Measurements from ENCODE around the gene SMC1A. TPM values are rescaled to one million over a fixed set of nuclear protein-coding genes. Genes with fewer than 3 reads are reported as not detected.

SMC1A gene
- total and polyA plus RNA-seq, 2 of the 8 experiments (the other 6 are each of a cell fraction or from before 2014, with no cell fraction given) = 22.2 to 98.1 TPM

DNA sequence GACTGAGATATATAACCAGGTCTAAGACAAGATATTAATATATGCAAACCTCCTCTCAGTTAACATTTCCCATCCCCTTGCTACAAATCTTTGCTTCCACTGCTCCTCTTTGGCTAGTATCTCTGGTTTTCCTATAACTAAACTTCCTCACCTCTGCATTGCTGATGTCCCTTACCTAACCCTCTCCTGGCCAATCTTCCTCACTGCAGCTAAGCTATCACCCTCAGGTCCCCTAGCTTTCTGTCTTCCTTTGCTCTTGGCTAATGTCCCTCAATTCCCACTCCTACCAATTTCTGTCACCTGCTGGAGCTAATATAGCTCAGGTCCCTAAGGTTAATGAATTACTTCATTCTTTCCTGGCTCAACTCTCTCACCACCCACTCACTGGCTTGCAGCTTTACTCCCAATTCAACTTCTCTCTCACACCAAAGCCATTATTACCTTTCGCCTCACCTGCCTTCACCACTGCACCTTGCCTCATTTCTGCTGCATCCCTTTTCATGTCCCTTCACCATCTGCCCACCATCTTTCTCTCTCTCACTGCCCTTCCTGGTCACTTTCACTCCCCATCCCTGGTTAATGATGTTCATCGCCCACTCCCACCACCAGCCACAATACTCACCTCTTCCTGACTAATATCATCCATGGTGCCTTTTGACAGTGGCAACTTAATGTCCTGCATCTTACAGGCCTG is 26.7 kb downstream of the SMC1A start:
- POLR2A ChIA-PET (ENCODE audit: partially characterized antibody) = interaction anchor here (1.0 to 1.6 kb wide), 2 partner anchors 11 to 19 kb away, joined by 3 to 5 read pairs; no protein-coding TSS in a partner anchor
- Histone ChIP-seq H2BK120ac (replicated peaks; ENCODE audit: low read depth, low read length) (no peak overlapping the region), H4K20me1 (replicated peaks in 1 of 2; ENCODE audit: control insufficient read depth in 1 of 2, insufficient read depth in 2 of 2, low read length in 2 of 2) (no peaks in the 10 kb centered on the region), H3K18ac (ENCODE audit: extremely low read depth, low read length) (no peak overlapping the region), H3K4ac (replicated peaks; ENCODE audit: insufficient read length, low read depth, low read length) (no peak overlapping the region), H3K14ac (ENCODE audit: insufficient read length) (no peak overlapping the region), H2BK20ac (ENCODE audit: low read length) (no peak overlapping the region), H2BK5ac (ENCODE audit: low read depth, low read length) (no peak overlapping the region), H3K9me3 (ENCODE audit: insufficient read depth in 2 of 2, low read depth in 1 of 2, low read length in 1 of 2) (no peaks in the 10 kb centered on the region), H3K4me1 (replicated peaks in 1 of 4; ENCODE audit: control insufficient read depth in 3 of 4, insufficient read depth in 4 of 4, low read length in 3 of 4) (no peaks in the 10 kb centered on the region), H2AFZ (ENCODE audit: low read length) (no peak overlapping the region), H2BK12ac (ENCODE audit: low read depth, low read length) (no peak overlapping the region), H3K79me1 (ENCODE audit: low read depth, low read length) (no peaks in the 10 kb centered on the region), H3K27me3 (replicated peaks in 1 of 4; ENCODE audit: control insufficient read depth in 3 of 4, extremely low read depth in 1 of 4, insufficient read depth in 3 of 4, low read length in 3 of 4) (no peaks in the 10 kb centered on the region), H4K91ac (replicated peaks; ENCODE audit: insufficient read length, low read length) (no peak overlapping the region), H3K23ac (ENCODE audit: insufficient read length) (no peak overlapping the region), H3K79me2 (ENCODE audit: control insufficient read depth in 1 of 2, insufficient read depth in 2 of 2, low read length in 2 of 2) (no peaks in the 10 kb centered on the region), H4K5ac (ENCODE audit: insufficient read length, low read depth, low read length) (no peak overlapping the region), H4K8ac (ENCODE audit: extremely low read depth, insufficient read depth, low read length) (no peak overlapping the region), H3K4me2 (ENCODE audit: insufficient read depth in 1 of 2, low read depth in 2 of 2, low read length in 2 of 2) (no peak overlapping the region), H3K27ac (ENCODE audit: low read depth, low read length) (no peak overlapping the region), H3K56ac (replicated peaks; ENCODE audit: insufficient read length, low read depth, low read length) (no peak overlapping the region), H2BK15ac (ENCODE audit: low read length) (no peak overlapping the region), H3K23me2 (ENCODE audit: low read depth, low read length) (no peaks in the 10 kb centered on the region), H2AK5ac (ENCODE audit: low read depth, low read length) (no peak overlapping the region), H3K36me3 (ENCODE audit: control insufficient read depth in 2 of 4, insufficient read depth in 4 of 4, low read length in 3 of 4) (peaks cover 4 to 45% (median 17%) of the 10 kb centered on the region in 4 experiments; a peak in 7 of 8 replicates), H3K4me3 (ENCODE audit: extremely low read depth in 1 of 4, insufficient read depth in 2 of 4, low read depth in 3 of 4, low read length in 4 of 4) (no peak overlapping the region), H3K9ac (replicated peaks in 1 of 4; ENCODE audit: extremely low read depth in 1 of 4, low read depth in 3 of 4, low read length in 3 of 4) (no peak overlapping the region)
- 86% methylated on average over 2 of the region's 2 CpGs; no CpG with 5 or more reads in 1 of the 2 experiments for WGBS, 2 experiments (ENCODE audit: extremely low coverage in 1 of 2, insufficient coverage in 1 of 2, insufficient read length in 1 of 2, insufficient replicate concordance in 2 of 2, low coverage in 1 of 2, low lambda C conversion rate in 2 of 2, missing lambda C conversion rate in 1 of 2)
- FAIRE-seq (no peak), DNase-seq (ENCODE audit: low read depth in 1 of 2, low spot score in 2 of 2) (no peak)
- CTCF ChIA-PET (ENCODE audit: partially characterized antibody) = interaction anchor here (1.0 to 1.5 kb wide), 3 partner anchors 13 to 81 kb away, joined by 3 read pairs; no protein-coding TSS in a partner anchor
- TF ChIP-seq YY1 (IDR thresholded peaks at IDR 0.05; ENCODE audit: low read depth, low read length) (no peak), MAFK (IDR thresholded peaks at IDR 0.05; ENCODE audit: low read depth, low read length) (no peak), NANOG (IDR thresholded peaks at IDR 0.05; ENCODE audit: insufficient read depth, low read depth, low read length, poor library complexity, severe bottlenecking) (no peak), TCF12 (IDR thresholded peaks at IDR 0.05; ENCODE audit: low read depth, low read length) (no peak), ATF2 (IDR thresholded peaks at IDR 0.05; ENCODE audit: low read length) (no peak), SIRT6 (IDR thresholded peaks at IDR 0.05; ENCODE audit: low read length) (no peak), CTCF (IDR thresholded peaks at IDR 0.05; ENCODE audit: control extremely low read depth in 1 of 3, insufficient read depth in 1 of 3, low read depth in 1 of 3, low read length in 3 of 3) (no peak), RNF2 (IDR thresholded peaks at IDR 0.05; ENCODE audit: borderline replicate concordance, low read depth, low read length, missing control alignments, poor library complexity, severe bottlenecking) (no peak)
